ENCODE measurements around the gene NID2.

The NID2 gene

DNA sequence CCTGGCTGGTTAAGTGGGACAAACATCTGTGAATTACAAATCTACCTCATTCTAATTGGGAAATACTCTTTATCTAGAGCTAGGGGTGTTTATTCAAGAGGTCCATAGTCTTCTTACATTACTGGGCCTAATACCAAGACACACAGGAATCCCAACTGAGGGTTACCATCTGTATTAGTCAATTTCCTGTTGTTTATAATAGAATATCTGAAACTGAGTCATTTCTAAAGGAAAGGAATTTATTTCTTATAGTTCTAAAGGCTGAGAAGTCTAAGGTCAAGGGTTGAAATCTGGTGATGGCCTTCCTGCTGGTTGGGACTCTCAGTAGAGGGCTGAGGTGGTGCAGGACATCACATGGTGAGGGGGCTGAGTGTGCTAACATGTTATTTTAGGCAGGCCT lies 43.5 kb downstream of the NID2 start:
- no peak for DNase-seq

DNA sequence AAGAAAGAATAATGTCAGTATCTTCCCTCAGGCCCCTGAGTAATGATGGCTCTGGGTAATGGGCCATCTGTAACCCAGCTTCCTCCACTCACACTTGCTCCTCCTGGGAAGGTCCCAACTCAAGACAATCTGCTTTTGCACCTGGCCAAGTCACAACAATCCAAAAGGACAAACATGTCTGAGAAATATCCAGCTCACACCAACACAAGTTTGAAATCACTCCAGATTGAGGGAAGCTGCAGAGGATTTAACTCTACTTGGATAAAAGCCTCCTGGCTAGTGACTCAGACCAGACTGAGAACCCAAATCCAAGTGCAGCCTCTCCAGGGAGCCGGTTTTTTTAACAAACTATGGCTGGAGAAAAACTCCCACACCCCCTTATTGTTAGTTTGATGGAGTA lies 45.3 kb downstream of the NID2 start:
- no peak for DNase-seq

DNA sequence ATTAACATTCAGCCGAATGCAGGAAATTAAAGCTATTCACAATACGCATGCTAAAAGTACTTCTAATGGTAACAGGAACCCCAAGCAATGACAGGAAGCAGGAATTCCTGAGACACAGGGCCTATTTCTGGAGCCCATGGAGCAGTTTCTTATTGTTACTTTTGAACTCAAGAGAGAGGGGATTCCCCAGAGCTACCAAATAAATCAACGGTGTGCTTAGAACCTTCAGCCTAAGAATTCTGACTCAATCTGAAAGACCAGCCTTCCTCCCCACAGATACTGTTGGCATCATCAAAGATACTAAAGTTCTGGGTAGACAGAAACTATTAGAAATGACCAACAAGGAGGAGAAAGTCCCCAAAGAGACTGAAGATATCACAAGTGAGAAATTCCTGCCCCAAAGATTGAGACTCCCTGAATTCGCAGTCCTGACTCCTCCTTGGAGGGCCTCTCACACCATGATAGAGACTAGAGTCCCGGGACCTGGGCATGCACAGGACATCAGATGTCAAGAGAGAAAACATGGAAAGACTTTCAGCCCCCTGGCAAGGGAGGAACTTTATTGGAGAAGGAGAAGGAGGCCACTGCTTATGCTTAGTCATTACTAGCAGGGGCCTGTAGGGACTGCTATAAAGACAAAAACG lies 46.8 kb downstream of the NID2 start:
- DNase-seq = no peak

DNA sequence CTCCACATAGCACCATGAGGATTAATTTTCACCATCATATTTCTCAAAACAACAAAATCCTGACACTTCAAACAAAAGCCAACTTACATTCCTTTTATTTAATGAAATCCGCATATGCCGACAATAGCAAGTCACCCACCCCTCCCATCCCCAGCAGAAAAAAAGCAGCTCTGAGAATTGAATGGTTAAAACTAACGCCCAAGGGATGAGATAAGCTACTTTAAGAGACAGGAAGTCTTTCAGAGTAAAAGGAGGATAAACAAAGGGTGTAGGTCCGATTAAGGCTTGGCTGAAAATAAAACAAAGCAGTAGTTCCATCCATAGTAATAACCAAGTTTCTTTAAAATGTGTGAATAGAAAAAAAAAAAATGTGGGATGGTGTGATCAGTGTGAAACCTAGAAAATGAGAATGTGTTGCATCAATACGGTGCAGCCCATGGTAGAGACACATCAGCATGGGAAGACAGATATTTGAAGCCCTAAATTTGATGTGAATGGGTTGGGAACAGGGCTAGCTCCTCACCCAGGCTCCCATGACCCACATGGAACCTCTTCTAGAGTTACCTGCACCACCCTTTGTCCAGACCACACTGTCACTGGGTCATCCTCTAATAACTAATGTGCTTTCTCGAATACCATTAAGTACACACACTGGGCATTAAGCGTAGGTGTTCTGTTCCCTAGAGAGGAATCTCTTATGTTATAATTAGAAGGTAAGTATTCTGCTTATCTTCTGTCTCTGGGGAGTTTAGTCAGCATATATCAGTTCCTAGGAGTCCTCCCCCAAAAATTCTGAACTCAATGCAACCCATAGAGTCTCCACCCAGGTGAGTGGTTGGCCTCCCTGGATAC lies 47.8 kb downstream of the NID2 start:
- no peak for DNase-seq

DNA sequence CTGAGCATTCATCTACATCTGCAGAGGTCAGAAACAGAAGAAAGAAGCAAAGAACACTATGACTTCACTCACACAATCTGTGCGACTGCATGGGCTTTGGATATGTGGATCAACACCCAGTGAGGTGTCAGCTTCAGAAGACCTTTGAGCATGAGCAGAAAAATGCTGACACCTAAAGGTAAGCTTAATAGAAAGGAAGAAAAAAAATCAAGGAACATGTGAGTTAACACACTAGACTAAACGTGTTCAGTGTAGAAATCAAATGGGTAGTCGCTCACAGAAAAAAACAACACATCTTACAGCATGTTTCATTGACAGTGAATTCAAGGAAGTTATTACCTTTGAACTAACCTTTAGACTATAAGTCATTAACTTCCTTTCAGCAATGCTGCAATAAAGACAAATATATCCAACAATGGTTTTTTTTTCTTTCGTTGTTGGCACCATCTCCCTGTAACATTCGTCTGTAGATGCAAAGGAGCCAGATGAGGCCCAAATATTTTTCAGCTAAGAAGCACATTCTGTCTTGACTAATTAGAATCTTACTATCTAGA lies 48.6 kb downstream of the NID2 start:
- DNase-seq = no peak

DNA sequence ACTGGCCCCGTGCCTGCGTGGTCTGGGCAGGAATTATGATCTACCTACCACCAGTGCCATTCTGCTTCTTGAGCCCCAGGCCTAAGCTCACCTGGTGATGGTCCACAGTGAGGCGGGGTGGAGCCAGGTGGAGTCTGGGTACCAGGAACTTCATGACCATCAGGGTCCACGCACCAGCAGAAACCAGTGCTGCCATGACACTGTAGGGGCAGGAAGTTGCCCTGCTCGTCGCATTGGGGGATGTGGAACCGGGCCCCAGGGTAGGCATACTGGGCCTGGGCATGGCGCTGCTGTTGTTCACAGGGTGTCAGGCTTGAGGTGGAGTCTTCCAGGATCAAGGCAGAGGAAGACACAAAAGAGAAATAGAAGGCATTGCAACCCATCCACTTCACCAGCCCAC lies 49.9 kb downstream of the NID2 start:
- DNase-seq = no peak

DNA sequence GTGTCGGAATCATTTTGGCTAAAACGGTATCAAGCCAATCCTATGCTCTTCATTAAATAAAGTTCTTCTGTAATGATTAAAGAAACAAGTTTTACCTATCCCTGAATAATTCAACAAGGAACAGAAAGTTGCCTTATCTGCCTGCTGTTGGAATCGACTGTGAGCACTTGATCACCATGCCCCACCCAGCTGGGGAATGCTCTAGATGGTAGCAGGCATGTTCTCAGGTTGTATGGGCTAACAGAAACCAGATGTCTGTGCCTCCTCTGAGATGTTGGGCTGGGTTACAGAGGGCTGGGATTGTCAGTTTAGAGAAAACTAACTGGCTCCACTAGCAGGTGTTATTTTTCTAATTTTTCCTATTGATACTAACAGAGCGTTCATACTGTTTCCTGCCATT lies 50.6 kb downstream of the NID2 start:
- DNase-seq = no peak

DNA sequence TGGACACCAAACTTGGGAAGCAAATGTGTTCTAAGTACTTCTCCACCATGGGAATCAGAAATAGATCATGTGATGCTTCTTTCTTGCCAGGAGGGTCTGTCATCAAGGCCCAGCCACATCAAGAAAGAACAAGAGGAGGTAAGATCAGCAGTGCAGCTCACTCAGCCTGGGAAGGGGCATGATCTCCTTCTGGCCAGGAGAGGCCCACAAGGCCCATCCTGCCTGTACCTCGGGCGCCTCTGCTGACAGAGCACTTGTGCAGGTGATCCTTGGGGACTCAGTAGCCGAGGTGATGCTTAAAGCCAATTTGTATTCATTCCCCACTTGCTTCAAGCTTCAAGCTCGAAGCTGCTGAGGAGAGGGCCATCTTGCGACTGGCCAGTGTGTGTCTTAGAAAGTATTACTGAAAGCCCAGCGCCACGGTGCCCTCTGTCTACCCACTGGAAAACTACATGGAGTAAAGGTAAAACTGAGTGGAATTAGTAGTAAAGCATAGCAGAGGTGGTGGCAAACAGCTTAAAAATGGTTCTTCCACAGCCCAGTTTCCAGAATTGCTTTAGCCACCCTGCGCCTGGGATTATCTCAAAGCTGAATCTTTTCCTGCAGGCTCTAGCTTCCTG lies 53.3 kb downstream of the NID2 start:
- DNase-seq = no peak

DNA sequence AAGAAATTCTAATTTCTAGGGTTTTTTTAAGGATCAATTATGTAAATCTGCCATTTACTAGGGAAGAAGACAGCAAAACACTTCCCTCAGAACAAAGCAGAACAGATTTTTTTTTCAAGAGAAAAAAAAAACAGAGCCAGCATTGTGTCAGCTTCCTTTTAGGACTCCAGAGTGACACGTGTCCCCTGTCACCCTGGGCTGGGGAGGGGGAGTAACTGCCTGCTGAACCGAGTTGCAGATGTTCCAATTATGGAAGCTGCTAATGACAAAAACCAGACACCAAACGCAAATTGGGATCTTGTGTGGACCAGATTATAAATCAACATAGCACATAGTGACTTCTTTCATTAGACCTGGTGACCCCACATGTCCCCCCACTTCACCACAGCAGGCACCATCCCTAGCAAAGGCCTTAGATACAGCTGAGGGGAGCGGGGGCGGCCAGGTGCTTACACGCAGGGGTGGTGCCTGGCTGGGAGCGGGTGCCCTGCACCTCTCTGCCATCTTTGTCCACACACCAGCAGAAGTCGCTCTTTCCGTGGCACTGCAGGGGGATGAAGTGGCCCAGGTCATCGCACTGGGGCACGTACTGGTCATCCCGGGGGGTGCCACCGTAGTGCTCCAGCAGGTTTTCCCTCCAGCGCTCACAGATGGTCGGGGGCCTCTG lies 54.1 kb downstream of the NID2 start:
- no peak for DNase-seq

DNA sequence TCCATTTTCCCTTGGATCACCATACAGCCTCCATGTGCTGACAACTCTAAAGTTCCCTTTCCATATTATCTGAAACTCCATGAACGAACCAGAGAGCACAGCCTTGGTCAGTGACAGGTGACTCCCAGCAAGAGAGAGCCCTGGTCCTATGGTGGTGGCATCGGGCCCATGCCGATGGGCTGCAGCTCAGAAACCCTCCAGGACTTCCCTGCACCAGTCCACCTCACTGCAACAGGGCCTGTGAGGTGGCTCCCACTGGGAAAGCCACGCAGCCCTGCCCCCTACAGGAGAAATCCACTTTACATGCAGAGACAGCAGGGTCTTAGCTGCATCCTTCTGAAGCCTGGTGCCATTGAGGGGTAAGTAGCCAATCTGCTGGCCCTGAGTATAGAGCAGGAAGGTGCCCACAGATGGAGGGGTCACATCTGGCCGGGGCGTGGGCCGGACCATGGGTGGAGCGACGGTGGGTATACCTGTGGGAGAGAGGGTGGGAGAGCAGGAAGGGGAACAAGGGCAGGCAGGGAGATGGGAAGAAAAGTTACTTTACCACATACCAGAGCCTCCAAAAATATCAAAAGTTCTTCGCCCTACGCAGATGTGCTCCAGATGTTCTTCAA lies 54.8 kb downstream of the NID2 start:
- no peak for DNase-seq

DNA sequence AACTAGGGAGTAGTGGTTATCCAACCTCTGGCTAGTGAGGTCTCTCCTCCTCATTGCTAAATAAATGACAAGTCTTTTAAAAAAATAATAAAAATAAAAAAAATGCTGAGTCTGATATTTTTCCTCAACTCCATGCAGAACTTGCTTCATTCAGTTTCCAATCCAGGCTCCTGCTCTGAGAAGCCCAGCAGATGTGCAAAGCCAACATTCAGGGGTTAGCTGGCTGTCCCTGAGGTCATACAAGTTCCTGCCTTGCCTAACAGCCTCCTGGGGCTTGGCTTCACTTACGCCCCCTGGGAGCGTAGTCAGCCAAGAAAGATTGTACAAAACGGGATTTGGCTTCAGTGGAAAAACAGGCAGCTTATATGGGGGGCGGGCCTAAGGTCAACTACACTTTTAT lies 56.2 kb downstream of the NID2 start:
- no peak for DNase-seq

DNA sequence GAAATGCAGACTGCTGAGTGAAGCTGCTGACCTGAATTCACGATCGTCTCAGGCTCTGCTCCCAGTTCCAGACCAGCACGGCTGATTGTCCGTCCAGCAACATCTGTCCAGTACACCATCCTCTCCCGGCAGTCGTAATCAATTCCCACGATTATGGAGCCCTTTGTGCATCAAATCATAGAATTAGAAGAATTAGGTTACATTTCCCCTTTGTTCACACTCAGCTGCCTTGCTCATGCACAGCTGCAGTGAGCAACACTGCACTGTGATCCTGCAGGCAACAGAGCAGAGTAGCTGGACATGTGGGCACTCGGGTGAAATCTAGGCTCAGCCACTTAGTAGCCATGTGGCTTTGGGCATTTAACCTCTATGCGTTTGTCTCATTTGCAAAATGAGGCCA lies 57.3 kb downstream of the NID2 start:
- DNase-seq = no peak

DNA sequence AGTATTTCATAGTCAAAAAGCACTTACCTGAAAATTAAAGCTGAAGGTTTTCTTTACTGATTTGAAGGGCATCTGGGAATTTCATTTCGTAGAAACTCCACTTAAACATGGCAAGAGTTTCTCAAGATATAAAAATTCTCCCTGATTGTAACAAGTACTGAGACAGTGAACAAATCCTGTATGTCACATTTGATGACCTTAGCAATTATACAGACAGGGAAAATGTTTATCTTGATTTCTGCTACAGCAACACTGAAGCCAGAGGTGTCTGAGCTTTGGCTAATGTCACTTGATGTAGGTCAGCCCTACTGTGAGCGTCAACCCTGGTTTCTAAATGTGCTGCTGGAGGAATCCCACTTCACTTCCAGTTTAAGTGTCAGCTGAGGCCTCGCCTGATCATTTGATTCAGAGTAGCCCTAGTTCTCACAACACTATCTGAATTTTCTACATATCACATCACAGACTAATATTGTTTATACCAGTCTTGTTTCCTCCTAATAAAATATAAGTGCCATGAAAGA lies 58.6 kb downstream of the NID2 start:
- DNase-seq = no peak

DNA sequence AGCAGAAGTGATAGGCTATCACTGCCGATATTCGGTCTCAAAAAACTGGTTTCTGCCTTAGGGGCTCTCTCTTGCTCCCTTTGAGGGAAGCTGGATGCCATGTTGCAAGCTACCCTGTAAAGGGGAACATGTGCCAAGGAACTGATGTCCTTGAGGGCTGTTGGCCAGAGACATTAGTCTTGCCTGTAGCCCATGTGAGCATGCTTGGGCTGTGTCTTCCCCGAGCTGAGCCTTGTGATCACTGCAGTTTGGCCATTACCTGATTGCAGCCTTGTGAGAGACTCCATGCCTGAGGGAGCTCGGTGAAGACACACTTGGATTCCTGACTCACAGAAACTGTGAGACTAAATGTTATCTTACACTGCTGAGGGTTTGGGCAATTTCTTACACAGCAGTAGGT lies 60.7 kb downstream of the NID2 start:
- DNase-seq = no peak

DNA sequence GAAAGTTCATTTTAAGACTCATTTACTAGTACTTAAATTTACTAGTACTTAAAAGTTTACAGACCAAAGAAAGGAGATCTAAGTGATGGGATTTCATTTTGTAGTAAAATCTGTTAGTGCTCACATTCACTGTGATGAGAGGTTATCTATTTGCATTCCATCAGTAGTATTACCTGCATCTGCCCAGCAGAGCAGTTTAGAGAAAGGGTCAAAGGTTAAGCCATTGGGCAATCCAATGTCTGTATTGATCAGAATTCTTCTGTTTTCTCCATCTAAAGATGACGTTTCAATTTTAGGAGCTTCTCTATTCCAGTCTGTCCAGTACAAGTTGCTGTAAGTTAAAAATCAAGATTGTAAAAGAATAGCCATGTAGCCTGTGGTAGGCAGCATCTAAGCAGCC lies 61.2 kb downstream of the NID2 start:
- no peak for DNase-seq

DNA sequence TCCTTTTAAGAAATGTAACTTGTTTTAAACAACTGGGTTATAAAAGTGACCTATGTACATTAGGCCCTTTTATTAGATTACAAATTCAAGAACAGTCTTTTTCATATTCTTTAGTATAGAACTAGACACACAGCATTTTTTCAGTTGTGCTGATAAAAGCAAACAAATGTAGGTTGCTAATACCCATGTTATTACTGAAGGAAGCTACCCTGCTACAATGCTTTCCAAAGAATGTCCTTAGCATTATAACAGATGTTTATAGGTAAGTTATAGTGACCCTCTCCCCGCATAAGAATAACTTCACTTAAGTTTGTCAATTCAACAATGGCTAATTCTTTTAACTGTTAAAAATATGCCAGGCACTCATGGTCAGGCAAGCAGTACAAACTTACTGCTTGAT lies 61.6 kb downstream of the NID2 start:
- no peak for DNase-seq

DNA sequence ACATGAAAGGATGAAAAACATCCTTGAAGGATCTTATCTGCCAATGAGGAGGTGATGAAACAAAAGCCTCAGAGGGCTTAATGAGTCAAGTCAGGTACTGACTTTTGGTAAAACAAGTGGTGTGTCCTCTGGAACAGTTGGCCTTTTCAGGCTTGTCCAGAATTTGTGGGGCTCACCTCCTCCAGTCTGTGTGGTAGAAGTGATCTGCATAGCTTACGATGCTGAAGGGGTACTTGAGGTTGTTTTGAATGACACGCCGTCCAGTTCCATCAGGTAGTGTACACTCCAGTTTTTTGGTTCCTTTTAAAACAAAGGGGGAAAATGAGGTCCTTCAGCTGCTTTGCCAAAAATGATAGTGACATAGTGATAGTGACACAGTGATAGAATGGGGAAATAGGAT lies 62.5 kb downstream of the NID2 start:
- no peak for DNase-seq

DNA sequence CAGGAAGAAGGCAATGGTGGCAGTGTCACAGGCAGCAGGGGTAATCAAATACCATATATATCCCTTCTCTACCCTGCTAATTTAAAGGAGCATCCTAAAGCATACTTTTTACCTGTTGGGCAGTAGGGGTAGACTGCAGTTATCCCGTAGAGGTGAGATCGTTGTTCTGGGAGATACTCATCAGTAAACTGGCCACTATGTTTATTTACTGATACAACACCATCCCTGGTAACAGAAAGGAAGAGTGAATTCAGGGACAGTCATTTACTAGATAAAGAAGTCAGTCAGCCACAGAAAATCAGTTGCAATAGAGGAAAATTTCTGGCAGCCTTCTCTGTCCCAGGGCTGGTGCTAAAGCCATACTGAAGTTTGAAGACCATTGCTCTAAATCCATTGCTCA lies 63.2 kb downstream of the NID2 start:
- no peak for DNase-seq

DNA sequence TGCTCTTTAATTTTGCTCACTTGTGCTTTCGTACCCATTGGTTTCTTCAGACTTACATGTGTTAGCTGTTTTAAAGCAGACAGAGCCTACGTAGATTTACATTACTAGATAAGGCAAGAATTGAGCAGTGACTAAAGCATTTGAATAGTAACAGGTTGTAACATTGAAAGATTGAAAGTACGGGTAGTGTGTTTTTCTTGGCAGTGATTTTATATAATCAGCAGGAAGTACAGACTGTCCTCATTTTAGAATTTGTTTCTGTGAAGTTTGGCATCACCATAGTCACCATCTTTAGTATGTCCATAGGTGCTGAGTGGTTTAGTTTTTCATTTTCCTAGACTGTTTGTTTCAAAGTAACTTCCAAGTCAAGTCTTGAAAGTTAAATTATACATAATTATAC lies 65.5 kb downstream of the NID2 start:
- no peak for DNase-seq

DNA sequence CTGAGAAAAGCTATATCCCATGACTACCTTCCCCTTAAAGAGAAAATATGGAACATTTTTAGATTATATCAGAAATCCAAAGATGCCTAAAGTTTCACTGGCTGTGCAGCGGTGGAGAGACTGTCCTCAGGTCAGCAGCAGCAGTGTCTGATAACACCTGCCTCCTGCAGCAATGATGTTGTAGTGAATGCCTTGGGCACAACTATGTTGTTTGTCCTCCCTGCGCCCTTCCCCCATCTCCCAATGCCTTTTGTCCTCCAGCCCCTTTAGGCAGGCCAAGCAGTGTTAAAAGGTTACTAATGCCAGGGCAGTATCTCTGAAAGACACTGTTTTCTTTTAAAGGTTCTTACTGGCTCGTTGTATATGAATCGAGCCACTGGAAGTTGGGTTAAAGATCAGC lies 66.3 kb downstream of the NID2 start:
- DNase-seq = no peak

DNA sequence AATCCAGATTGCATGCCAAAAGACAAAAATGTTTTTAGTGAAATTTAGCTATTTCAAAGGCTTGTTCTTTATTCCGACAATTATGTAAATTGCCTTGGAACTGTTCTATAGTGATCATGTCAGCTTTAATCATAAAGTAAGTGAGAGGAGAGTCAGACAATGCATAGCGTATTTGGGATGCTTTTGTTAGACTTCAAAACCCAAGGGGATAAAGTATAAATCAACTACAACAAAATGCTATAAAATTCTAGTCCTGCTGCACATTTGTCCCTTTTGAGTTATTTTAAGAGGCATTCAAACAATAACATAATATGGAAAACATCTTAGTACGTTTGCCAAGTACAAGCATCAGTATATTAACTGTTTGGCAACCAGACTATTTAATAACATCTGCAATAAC lies 68.2 kb downstream of the NID2 start:
- DNase-seq = no peak

DNA sequence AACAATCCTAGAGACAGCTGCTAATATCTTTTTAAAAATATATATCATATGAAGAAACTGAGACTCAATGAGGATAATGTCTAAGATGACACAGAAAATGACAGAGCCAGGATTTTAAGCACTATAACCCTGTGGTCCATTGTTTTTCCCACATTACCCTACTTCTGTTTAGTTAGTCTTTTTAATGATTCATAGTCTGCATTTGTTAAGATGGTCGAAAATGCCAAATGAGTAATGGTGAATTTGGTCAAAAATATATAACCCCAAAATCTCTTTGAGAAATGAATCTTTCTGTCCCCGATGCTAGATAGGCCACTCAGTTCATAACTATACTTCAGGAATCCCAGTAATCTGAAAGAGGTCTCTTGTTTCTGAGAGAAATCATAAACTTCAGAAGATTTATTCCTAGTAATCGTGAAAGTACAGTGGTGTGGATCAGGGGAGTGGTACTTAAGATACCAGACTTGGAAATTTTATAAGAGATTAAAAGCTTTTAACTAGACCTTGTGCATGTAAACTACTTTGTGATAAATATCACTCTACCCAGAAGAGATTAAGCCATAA lies 68.8 kb downstream of the NID2 start:
- no peak for DNase-seq

Data from NCI-H1048 (cell line).